HG03520 (cell line): ENCODE measurements around the gene IQGAP1.

Experiments used
- ATAC-seq: cut with Tn5 transposase; IDR thresholded peaks from one replicate; pipeline ENCODE4 v1.9.1; 2021; ENCODE audit warnings: mild to moderate bottlenecking, moderate library complexity; ENCODE audit not compliant: unreplicated experiment

The IQGAP1 gene

GRCh38 chr15:90375071-90375470 lies 13.0 kb upstream of the IQGAP1 start:
- no peak for ATAC-seq

DNA sequence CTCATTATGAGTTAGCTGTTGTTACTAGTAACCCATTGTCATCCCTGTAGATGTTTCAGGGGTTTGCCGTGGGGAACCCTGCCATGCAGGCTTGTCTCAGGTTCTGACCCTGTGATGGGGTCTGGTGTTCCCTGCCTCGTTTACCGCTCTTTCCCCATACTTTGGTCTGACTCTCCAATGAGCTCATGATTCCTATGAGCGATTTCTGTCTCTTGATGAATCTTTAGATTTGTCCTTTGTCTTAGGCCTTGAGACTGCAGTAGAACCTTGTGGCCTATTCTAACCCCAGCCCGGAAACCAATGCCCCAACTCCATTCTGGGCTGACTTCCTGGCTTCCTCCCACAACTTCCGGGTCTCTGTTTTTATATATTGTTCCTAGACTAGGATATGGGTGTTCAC lies 11.3 kb upstream of the IQGAP1 start:
- ATAC-seq, result no peak

DNA sequence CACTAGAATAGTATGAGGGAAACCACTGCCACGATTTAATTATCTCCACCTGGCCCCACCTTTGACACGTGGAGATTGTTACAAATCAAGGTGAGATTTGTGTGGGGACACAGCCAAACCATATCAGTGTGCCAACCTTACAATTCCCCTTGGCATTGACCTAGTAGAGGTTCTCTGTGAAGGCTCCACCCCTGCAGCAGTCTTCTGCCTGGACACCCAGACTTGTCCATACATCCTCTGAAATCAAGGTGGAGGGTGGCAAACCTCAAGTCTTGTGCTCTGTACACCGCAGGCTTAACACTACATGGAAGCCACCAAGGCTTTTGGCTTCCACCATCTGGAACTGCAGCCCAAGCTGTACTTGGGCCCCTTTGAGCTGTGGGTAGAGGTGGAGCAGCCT lies 8.8 kb upstream of the IQGAP1 start:
- ATAC-seq, result no peak

GRCh38 chr15:90381515-90381914 lies 6.5 kb upstream of the IQGAP1 start:
- ATAC-seq, result no peak

DNA sequence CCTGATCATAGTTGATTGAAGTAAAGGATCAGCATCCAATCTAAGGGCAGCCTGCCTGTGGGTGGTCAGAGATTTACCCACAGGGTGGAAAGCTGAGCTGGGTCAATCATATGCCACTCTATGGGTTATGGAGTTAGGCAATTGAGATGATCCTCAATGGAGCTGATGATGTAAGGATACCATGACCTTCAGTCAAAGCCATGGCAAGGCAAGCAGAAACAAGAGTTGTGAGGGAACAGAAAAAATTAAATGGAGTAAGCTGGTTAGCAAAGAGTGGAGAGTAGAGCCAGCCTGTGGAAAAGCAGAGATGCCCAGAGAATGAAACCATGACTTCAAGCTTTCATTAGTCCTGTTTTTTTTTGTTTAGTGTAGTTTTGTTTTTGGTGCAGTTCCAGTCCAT lies 5.7 kb upstream of the IQGAP1 start:
- no peak for ATAC-seq

GRCh38 chr15:90386221-90386620 lies 1.8 kb upstream of the IQGAP1 start:
- ATAC-seq, result no peak

- ATAC-seq, result peak; percentile 36
These were observed 679 bp downstream of the IQGAP1 start for GRCh38 chr15:90388462-90389380.

- no peak for ATAC-seq
These were observed 1.5 kb downstream of the IQGAP1 start for GRCh38 chr15:90389513-90389912.

DNA sequence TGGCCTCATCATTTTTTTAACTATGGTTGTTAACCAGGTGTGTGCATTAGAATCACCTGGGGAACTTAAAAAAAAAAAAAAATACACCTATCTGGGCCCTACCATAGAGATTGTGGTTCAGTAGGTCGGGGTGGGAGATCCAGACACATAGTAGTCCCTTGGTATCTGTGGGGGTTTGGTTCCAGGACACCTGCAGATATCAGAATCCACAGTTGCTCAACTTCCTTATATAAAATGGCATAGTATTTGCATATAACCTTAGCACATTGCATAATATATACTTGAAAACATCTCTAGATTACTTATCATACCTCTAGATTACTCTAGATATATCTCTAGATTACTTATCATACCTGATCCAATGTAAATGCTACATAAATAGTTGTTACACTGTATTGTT lies 5.0 kb downstream of the IQGAP1 start:
- no peak for ATAC-seq

GRCh38 chr15:90394074-90394473 lies 6.0 kb downstream of the IQGAP1 start:
- ATAC-seq, result no peak

- no peak for ATAC-seq
These were observed 6.9 kb downstream of the IQGAP1 start for GRCh38 chr15:90394748-90395442.

- ATAC-seq, result no peak
These were observed 8.3 kb downstream of the IQGAP1 start for GRCh38 chr15:90396321-90396720.

- ATAC-seq, result no peak
These were observed 12.1 kb downstream of the IQGAP1 start for GRCh38 chr15:90400005-90400758.

GRCh38 chr15:90400759-90401314 lies 12.8 kb downstream of the IQGAP1 start:
- peak; percentile 99 for ATAC-seq

- ATAC-seq, result no peak
These were observed 13.5 kb downstream of the IQGAP1 start for GRCh38 chr15:90401495-90401894.

DNA sequence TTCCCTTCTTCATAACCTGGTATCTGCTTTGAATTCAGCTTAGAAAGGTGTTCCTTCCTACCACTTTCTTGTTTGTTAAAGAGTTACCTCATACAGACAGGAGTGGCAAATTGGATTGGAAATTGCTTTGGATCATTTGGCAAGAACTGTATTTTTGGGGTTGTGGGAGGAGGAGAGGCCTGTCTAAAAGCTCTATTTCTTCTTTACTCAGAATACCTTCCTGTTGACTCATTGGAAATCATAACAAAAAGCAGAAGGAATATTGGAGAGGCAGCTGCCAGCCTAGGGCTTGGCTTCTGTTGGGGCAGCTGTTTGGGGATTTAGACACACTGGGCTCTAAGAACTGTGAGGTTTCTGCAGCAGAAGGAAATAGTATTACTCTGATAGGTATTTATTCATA lies 14.2 kb downstream of the IQGAP1 start:
- no peak for ATAC-seq

DNA sequence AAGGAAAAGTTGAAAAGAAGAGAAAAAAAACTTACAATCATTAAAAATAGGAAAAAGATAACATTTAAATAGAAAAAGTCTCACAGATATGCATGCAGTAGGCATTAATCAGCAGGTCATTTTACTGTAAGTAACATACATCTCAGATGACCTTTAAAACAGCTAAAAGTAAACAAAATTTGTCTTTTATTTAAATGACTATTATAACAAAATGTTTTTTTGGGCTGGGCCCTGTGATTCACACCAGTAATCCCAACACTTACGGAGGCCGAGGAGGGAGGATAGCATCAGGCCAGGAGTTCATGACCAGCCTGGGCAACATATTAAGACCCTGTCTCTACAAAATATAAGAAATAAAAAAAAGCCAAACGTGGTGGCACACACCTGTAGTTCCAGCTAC lies 14.7 kb downstream of the IQGAP1 start:
- ATAC-seq, result no peak

DNA sequence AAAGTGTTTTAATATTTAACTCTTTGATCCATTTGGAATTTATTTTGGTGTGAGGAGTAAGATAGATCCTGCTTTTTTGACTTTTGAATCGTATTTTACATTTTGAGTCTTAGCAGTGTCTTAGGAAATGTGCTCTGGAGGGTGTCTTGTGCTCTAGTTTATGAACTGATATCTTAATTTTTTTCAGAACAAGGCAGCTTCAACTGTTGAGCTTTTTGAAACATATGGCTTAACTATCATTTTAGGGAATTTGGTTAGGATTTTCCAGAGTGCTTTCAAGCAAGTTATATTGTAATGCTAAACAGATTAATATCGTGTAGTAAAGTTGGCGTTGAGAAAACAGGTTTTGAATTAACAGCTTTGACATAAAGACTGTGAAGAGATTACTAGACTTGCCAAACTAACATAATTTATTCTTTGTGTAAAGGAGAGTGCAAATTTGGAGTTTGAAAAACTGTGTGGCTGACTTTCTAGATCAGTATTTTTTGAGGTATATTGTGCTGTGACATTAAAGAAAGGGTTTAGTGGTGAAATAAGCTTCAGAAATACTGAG lies 17.1 kb downstream of the IQGAP1 start:
- ATAC-seq, result no peak

DNA sequence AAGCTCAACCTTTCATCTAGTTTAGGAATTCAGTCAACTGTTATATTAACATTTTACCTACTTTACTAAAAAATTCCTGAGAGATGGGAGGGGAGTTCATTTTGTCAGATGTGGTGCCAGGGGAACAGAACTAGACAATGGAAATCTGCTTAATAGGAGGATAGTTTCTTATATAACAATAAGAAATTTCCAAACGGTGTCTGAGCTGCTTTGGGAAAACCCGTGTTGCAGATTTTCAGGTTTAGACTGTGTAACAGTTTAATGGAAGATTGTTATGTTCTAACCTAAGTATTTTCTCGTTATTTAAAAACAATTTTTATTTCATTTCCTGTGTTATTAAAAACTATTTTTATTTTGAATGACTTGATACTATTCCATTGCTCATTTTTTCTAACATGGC lies 19.3 kb downstream of the IQGAP1 start:
- no peak for ATAC-seq

- no peak for ATAC-seq
These were observed 19.9 kb downstream of the IQGAP1 start for GRCh38 chr15:90407871-90408317.

- ATAC-seq, result no peak
These were observed 20.6 kb downstream of the IQGAP1 start for GRCh38 chr15:90408657-90409056.
